Measurements from ENCODE around the gene SASH3. TPM values are rescaled to one million over a fixed set of nuclear protein-coding genes. Genes with fewer than 3 reads are reported as not detected.
A peak's percentile ranks its signal among the peaks of the same experiment; 100 is the strongest.

The SASH3 gene
- polyA plus RNA-seq, 1 experiment: not detected

- H3K27me3 ChIP-seq (ENCODE audit: control insufficient read depth, insufficient read depth, low read length): no peaks in the 10 kb centered on the region
Measured at GRCh38 chrX:129743821-129744220, 35.9 kb upstream of the SASH3 start.

GRCh38 chrX:129744861-129745321, 34.9 kb upstream of the SASH3 start:
- ChIA-PET CTCF (interaction anchor here (1.3 kb wide), 1 partner anchor 14 kb away, joined by 5 read pairs; no protein-coding TSS in a partner anchor), POLR2A (no interaction called here)
- Histone ChIP-seq H3K4me3 (ENCODE audit: low read depth, low read length) (no peak overlapping the region), H3K36me3 (ENCODE audit: control insufficient read depth, insufficient read depth, low read length) (no peaks in the 10 kb centered on the region), H3K27me3 (ENCODE audit: control insufficient read depth, insufficient read depth, low read length) (no peaks in the 10 kb centered on the region)
- DNase-seq (ENCODE audit: low read depth): no peak
- TF ChIP-seq CTCF (IDR thresholded peaks at IDR 0.05; ENCODE audit: insufficient read depth, low read depth, low read length): no peak

More at GRCh38 chrX:129743821-129744220, 35.9 kb upstream of the SASH3 start:
- CTCF ChIA-PET: no interaction called here
- POLR2A ChIA-PET: no interaction called here
- Histone ChIP-seq H3K36me3 (ENCODE audit: control insufficient read depth, insufficient read depth, low read length) (no peaks in the 10 kb centered on the region), H3K4me3 (ENCODE audit: low read depth, low read length) (no peak overlapping the region)
- DNase-seq (ENCODE audit: low read depth): no peak
- no peak for TF ChIP-seq CTCF (IDR thresholded peaks at IDR 0.05; ENCODE audit: insufficient read depth, low read depth, low read length)

- no peak for DNase-seq (ENCODE audit: low read depth)
- H3K4me3 ChIP-seq (ENCODE audit: low read depth, low read length): no peak overlapping the region
- H3K36me3 ChIP-seq (ENCODE audit: control insufficient read depth, insufficient read depth, low read length): no peaks in the 10 kb centered on the region
- ChIA-PET POLR2A (no interaction called here), CTCF (interaction anchor here (1.1 kb wide), 1 partner anchor 21 kb away, joined by 5 read pairs; no protein-coding TSS in a partner anchor)
- no peak for TF ChIP-seq CTCF (IDR thresholded peaks at IDR 0.05; ENCODE audit: insufficient read depth, low read depth, low read length)
- no peaks in the 10 kb centered on the region for H3K27me3 ChIP-seq (ENCODE audit: control insufficient read depth, insufficient read depth, low read length)
Measured at GRCh38 chrX:129746557-129747470, 32.9 kb upstream of the SASH3 start.

- no peaks in the 10 kb centered on the region for H3K36me3 ChIP-seq (ENCODE audit: control insufficient read depth, insufficient read depth, low read length)
- ChIA-PET CTCF (interaction anchor here (1.1 kb wide), 1 partner anchor 21 kb away, joined by 5 read pairs; no protein-coding TSS in a partner anchor), POLR2A (no interaction called here)
- H3K27me3 ChIP-seq (ENCODE audit: control insufficient read depth, insufficient read depth, low read length): no peaks in the 10 kb centered on the region
- no peak for TF ChIP-seq CTCF (IDR thresholded peaks at IDR 0.05; ENCODE audit: insufficient read depth, low read depth, low read length)
- H3K4me3 ChIP-seq (ENCODE audit: low read depth, low read length): no peak overlapping the region
- no peak for DNase-seq (ENCODE audit: low read depth)
Measured at GRCh38 chrX:129747533-129747932, 32.2 kb upstream of the SASH3 start.

- peak; percentile 10 for DNase-seq (ENCODE audit: low read depth)
- ChIA-PET POLR2A (no interaction called here), CTCF (no interaction called here)
- TF ChIP-seq CTCF (IDR thresholded peaks at IDR 0.05; ENCODE audit: insufficient read depth, low read depth, low read length): no peak
- H3K36me3 ChIP-seq (ENCODE audit: control insufficient read depth, insufficient read depth, low read length): no peaks in the 10 kb centered on the region
- H3K27me3 ChIP-seq (ENCODE audit: control insufficient read depth, insufficient read depth, low read length): no peaks in the 10 kb centered on the region
- H3K4me3 ChIP-seq (ENCODE audit: low read depth, low read length): no peak overlapping the region
Measured at GRCh38 chrX:129748305-129748704, 31.4 kb upstream of the SASH3 start.

Data from BJ (cell line).